ENCODE measurements around the gene GPR52. TPM values are rescaled to one million over a fixed set of nuclear protein-coding genes. Genes with fewer than 3 reads are reported as not detected.

The GPR52 gene
- polyA plus RNA-seq, 3 donors from 2014 or later: not detected

- peaks cover 0 to 10% (median 6%) of the 10 kb centered on the region in 6 donors for H3K9me3 Mint-ChIP-seq
- H3K27ac Mint-ChIP-seq: peak overlapping the region in 1 of 6 donors; percentile 6
- peaks cover 8 to 13% (median 12%) of the 10 kb centered on the region in 3 donors for H3K36me3 Mint-ChIP-seq
- no peaks in the 10 kb centered on the region for H3K27me3 Mint-ChIP-seq (ENCODE audit: low read depth in 3 of 3)
- no peak overlapping the region for H3K4me3 Mint-ChIP-seq
- DNase-seq: no peak
- peaks cover 12 to 36% of the 10 kb centered on the region in 2 donors for H3K4me1 Mint-ChIP-seq
Observed at GRCh38 chr1:174491606-174492005, 43.8 kb downstream of the GPR52 start.

GRCh38 chr1:174497478-174497877 lies 49.7 kb downstream of the GPR52 start:
- no peak overlapping the region for H3K4me3 Mint-ChIP-seq
- H3K27ac Mint-ChIP-seq: peak overlapping the region in 4 of 6 donors; percentile 5 to 14 (median 8)
- DNase-seq: no peak
- no peaks in the 10 kb centered on the region for H3K9me3 Mint-ChIP-seq
- H3K36me3 Mint-ChIP-seq: no peaks in the 10 kb centered on the region
- H3K27me3 Mint-ChIP-seq (ENCODE audit: low read depth in 3 of 3): peaks cover 0 to 2% (median 0%) of the 10 kb centered on the region in 3 donors
- H3K4me1 Mint-ChIP-seq: peaks cover 0 to 21% of the 10 kb centered on the region in 2 donors
